Stomach (tissue), 4 donors: Measurements from ENCODE around the gene ZNF132.

Experiments used
- POLR2A ChIP-seq, 4 donors: fragments of 450-650 bp; IDR thresholded peaks; one replicate each; pipeline ENCODE4 v1.6.1; 2016; ENCODE audit warnings: antibody characterized with exemption in 4 of 4, control low read depth in 2 of 4, mild to moderate bottlenecking in 1 of 4, moderate library complexity in 1 of 4
- TF ChIP-seq, protein P1 (sequence below), 7 experiments: fragments of 450-650 bp in 4 of 7; fragments of 200-600 bp in 3 of 7; sonication (generic) in 3 of 7; IDR thresholded peaks; one replicate each; pipeline ENCODE4 v1.5.1; 2016 to 2019; ENCODE audit warnings: antibody characterized with exemption in 7 of 7, control low read depth in 2 of 7, mild to moderate bottlenecking in 1 of 7

GRCh38 chr19:58482372-58482771 is 42.4 kb upstream of the ZNF132 start:
- TF ChIP-seq, protein P1, sequence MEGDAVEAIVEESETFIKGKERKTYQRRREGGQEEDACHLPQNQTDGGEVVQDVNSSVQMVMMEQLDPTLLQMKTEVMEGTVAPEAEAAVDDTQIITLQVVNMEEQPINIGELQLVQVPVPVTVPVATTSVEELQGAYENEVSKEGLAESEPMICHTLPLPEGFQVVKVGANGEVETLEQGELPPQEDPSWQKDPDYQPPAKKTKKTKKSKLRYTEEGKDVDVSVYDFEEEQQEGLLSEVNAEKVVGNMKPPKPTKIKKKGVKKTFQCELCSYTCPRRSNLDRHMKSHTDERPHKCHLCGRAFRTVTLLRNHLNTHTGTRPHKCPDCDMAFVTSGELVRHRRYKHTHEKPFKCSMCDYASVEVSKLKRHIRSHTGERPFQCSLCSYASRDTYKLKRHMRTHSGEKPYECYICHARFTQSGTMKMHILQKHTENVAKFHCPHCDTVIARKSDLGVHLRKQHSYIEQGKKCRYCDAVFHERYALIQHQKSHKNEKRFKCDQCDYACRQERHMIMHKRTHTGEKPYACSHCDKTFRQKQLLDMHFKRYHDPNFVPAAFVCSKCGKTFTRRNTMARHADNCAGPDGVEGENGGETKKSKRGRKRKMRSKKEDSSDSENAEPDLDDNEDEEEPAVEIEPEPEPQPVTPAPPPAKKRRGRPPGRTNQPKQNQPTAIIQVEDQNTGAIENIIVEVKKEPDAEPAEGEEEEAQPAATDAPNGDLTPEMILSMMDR (IDR thresholded peaks at IDR 0.05) = no peak
- no peak for TF ChIP-seq POLR2A (IDR thresholded peaks at IDR 0.05)
